ENCODE results near the gene BTBD19.

- TF ChIP-seq ASH1L (IDR thresholded peaks at IDR 0.05; ENCODE audit: borderline replicate concordance, low read depth, partially characterized antibody), result no peak
- 0 out of 2 replicates have a peak, but pooled peaks have one; percentile 44 for TF ChIP-seq ZBTB33 (CRISPR knock-in tag; IDR thresholded peaks at IDR 0.05)
- no peak for TF ChIP-seq SMARCC2 (IDR thresholded peaks at IDR 0.05; ENCODE audit: low read depth)
- TF ChIP-seq, protein P1, sequence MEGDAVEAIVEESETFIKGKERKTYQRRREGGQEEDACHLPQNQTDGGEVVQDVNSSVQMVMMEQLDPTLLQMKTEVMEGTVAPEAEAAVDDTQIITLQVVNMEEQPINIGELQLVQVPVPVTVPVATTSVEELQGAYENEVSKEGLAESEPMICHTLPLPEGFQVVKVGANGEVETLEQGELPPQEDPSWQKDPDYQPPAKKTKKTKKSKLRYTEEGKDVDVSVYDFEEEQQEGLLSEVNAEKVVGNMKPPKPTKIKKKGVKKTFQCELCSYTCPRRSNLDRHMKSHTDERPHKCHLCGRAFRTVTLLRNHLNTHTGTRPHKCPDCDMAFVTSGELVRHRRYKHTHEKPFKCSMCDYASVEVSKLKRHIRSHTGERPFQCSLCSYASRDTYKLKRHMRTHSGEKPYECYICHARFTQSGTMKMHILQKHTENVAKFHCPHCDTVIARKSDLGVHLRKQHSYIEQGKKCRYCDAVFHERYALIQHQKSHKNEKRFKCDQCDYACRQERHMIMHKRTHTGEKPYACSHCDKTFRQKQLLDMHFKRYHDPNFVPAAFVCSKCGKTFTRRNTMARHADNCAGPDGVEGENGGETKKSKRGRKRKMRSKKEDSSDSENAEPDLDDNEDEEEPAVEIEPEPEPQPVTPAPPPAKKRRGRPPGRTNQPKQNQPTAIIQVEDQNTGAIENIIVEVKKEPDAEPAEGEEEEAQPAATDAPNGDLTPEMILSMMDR (IDR thresholded peaks at IDR 0.05 in 2 of 3, conservative IDR thresholded peaks at IDR 0.05 in 1 of 3; ENCODE audit: insufficient read depth in 2 of 3, low read depth in 1 of 3, low read length in 3 of 3), result peak in 2 of 3 experiments; percentile 12 to 15; a peak in 1 of 6 replicates
- TF ChIP-seq POLR2AphosphoS2 (IDR thresholded peaks at IDR 0.05; ENCODE audit: low read length), result peak; percentile 92
- TF ChIP-seq, protein P2, sequence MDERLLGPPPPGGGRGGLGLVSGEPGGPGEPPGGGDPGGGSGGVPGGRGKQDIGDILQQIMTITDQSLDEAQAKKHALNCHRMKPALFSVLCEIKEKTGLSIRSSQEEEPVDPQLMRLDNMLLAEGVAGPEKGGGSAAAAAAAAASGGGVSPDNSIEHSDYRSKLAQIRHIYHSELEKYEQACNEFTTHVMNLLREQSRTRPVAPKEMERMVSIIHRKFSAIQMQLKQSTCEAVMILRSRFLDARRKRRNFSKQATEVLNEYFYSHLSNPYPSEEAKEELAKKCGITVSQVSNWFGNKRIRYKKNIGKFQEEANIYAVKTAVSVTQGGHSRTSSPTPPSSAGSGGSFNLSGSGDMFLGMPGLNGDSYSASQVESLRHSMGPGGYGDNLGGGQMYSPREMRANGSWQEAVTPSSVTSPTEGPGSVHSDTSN (CRISPR knock-in tag; IDR thresholded peaks at IDR 0.05; ENCODE audit: low read depth), result no peak
- TF ChIP-seq, protein P2 (tag; conservative IDR thresholded peaks at IDR 0.05; ENCODE audit: low read depth), result no peak
Measured at GRCh38 chr1:44780583-44781121, 27.7 kb upstream of the BTBD19 start.

Measured in K562 (cell line).